HepG2 (cell line): ENCODE data around the gene ZBTB47.

Source experiments
- BCL6 ChIP-seq: IDR thresholded peaks from 2 replicates; pipeline ENCODE4 v1.6.1; 2016; ENCODE audit warnings: missing genetic modification reagents, missing compliant biosample characterization
- CC2D1A ChIP-seq: sonication (generic); formaldehyde crosslinking; IDR thresholded peaks from 2 replicates; pipeline ENCODE4 v1.8.1; 2023; ENCODE audit warnings: mild to moderate bottlenecking, missing genetic modification reagents
- GABPA ChIP-seq, 2 experiments: IDR thresholded peaks; 2 replicates each; pipeline ENCODE4 v1.6.1; 2011 to 2016; ENCODE audit warnings: low read depth in 2 of 2, low read length in 1 of 2, missing biosample characterization in 1 of 2, missing genetic modification characterization in 1 of 2
- GRHL1 ChIP-seq: sonication (generic); formaldehyde crosslinking; conservative IDR thresholded peaks from 2 replicates; pipeline ENCODE4 v1.8.0; 2022; ENCODE audit warnings: missing genetic modification reagents
- HDAC6 ChIP-seq: fragments of 200-600 bp; sonication (generic); IDR thresholded peaks from 2 replicates; pipeline ENCODE4 v1.7.0; 2017; ENCODE audit warnings: mild to moderate bottlenecking, antibody characterized with exemption, low read length, low read depth
- NFIC ChIP-seq: IDR thresholded peaks from 2 replicates; pipeline ENCODE4 v1.6.1; 2012; ENCODE audit warnings: mild to moderate bottlenecking, low read length, inconsistent platforms
- ZNF432 ChIP-seq: sonication (generic); formaldehyde crosslinking; IDR thresholded peaks from 2 replicates; pipeline ENCODE4 v1.5.0; 2020; ENCODE audit warnings: missing genetic modification reagents, mild to moderate bottlenecking, borderline replicate concordance

- TF ChIP-seq HDAC6 (no peak), GABPA (IDR thresholded peaks at IDR 0.05; ENCODE audit: low read depth, low read length) (no peak), GABPA (CRISPR knock-in tag; IDR thresholded peaks at IDR 0.05; ENCODE audit: low read depth) (no peak), NFIC (no peak), GRHL1 (CRISPR knock-in tag) (no peak), BCL6 (no peak), CC2D1A (no peak), ZNF432 (CRISPR knock-in tag) (no peak)
These were observed 22.4 kb downstream of the ZBTB47 start for GRCh38 chr3:42675909-42676308.
